CD14-positive monocyte (primary cell): ENCODE results near the gene CRTC1. TPM values are rescaled to one million over a fixed set of nuclear protein-coding genes. Genes with fewer than 3 reads are reported as not detected.

Source experiments
- DNase-seq, 3 donors: peaks; one replicate each; pipeline ENCODE4 v3.0.0-alpha.2; 2011 to 2022
- H2AFZ ChIP-seq: 2 replicates; pipeline ENCODE4 v1.6.0; 2012; ENCODE audit warnings: mild to moderate bottlenecking, low read depth, low read length, inconsistent platforms; ENCODE audit not compliant: insufficient read depth, poor library complexity, severe bottlenecking
- H3K27ac ChIP-seq, 2 donors: 1 replicate in 1 of 2; 2 replicates in 1 of 2; pipeline ENCODE4 v1.5.1; 2012 to 2013; ENCODE audit warnings: low read length in 2 of 2, control low read depth in 1 of 2, inconsistent platforms in 1 of 2, low read depth in 1 of 2, mild to moderate bottlenecking in 1 of 2
- H3K27me3 ChIP-seq, 2 donors: one replicate each; pipeline versions ENCODE4 v1.6.0 to v1.6.1; 2011 to 2013; ENCODE audit warnings: low read length in 2 of 2; ENCODE audit not compliant: control insufficient read depth in 2 of 2, insufficient read depth in 2 of 2
- H3K36me3 ChIP-seq, 2 donors: replicated peaks in 1 of 2; 1 replicate in 1 of 2; 2 replicates in 1 of 2; pipeline versions ENCODE4 v1.5.1 to v1.6.1; 2012 to 2013; ENCODE audit warnings: low read length in 2 of 2, control low read depth in 1 of 2, inconsistent platforms in 1 of 2, mild to moderate bottlenecking in 1 of 2; ENCODE audit not compliant: insufficient read depth in 2 of 2, control insufficient read depth in 1 of 2
- H3K4me1 ChIP-seq, 2 donors: 1 replicate in 1 of 2; 2 replicates in 1 of 2; pipeline versions ENCODE4 v1.5.1 to v1.6.1; 2012 to 2013; ENCODE audit warnings: low read length in 2 of 2, control low read depth in 1 of 2, inconsistent platforms in 1 of 2, mild to moderate bottlenecking in 1 of 2, moderate library complexity in 1 of 2; ENCODE audit not compliant: insufficient read depth in 2 of 2, control insufficient read depth in 1 of 2
- H3K4me2 ChIP-seq: replicated peaks from 2 replicates; pipeline ENCODE3; 2012; ENCODE audit warnings: low read length, moderate library complexity, mild to moderate bottlenecking; ENCODE audit not compliant: poor library complexity, severe bottlenecking; ENCODE audit errors: extremely low read depth
- H3K4me3 ChIP-seq, 3 experiments: fragments of 200-600 bp in 1 of 3; sonication (generic) in 1 of 3; replicated peaks in 1 of 3; 1 replicate in 2 of 3; 2 replicates in 1 of 3; pipeline ENCODE4 v1.5.1; 2011 to 2013; ENCODE audit warnings: low read length in 3 of 3, mild to moderate bottlenecking in 3 of 3, control low read depth in 2 of 3, low read depth in 2 of 3, inconsistent platforms in 1 of 3, moderate library complexity in 1 of 3
- H3K79me2 ChIP-seq: 2 replicates; pipeline ENCODE4 v1.6.0; 2012; ENCODE audit warnings: mild to moderate bottlenecking, control low read depth, inconsistent platforms, low read length, moderate library complexity; ENCODE audit not compliant: insufficient read depth
- H3K9ac ChIP-seq: 2 replicates; pipeline ENCODE4 v1.6.0; 2017; ENCODE audit warnings: low read length, mild to moderate bottlenecking; ENCODE audit not compliant: insufficient read depth, poor library complexity, severe bottlenecking
- H3K9me3 ChIP-seq, 2 donors: replicated peaks in 1 of 2; 1 replicate in 1 of 2; 2 replicates in 1 of 2; pipeline versions ENCODE4 v1.5.1 to v1.6.1; 2012 to 2013; ENCODE audit warnings: low read length in 2 of 2, control low read depth in 1 of 2; ENCODE audit not compliant: control insufficient read depth in 1 of 2, insufficient read depth in 1 of 2
- H4K20me1 ChIP-seq: 2 replicates; pipeline ENCODE4 v1.6.0; 2012; ENCODE audit warnings: mild to moderate bottlenecking, low read length, control low read depth, moderate library complexity; ENCODE audit not compliant: insufficient read depth
- H3K27ac Mint-ChIP-seq, 7 donors: one replicate each; pipeline ENCODE4 v1.8.0; 2020; ENCODE audit warnings: mild to moderate bottlenecking in 7 of 7, mixed read lengths in 7 of 7, moderate library complexity in 6 of 7, inconsistent platforms in 2 of 7
- H3K27me3 Mint-ChIP-seq, 3 donors: one replicate each; pipeline ENCODE4 v1.8.0; 2021 to 2022; ENCODE audit warnings: low read depth in 3 of 3, mild to moderate bottlenecking in 3 of 3, mixed read lengths in 3 of 3, moderate library complexity in 3 of 3, inconsistent platforms in 1 of 3
- H3K36me3 Mint-ChIP-seq, 2 donors: one replicate each; pipeline ENCODE4 v1.8.0; 2020; ENCODE audit warnings: mixed read lengths in 2 of 2, inconsistent platforms in 1 of 2, mild to moderate bottlenecking in 1 of 2
- H3K4me1 Mint-ChIP-seq: one replicate; pipeline ENCODE4 v1.8.0; 2020; ENCODE audit warnings: mild to moderate bottlenecking, mixed read lengths
- H3K4me3 Mint-ChIP-seq, 2 donors: one replicate each; pipeline ENCODE4 v1.8.0; 2020; ENCODE audit warnings: mild to moderate bottlenecking in 2 of 2, mixed read lengths in 2 of 2, moderate library complexity in 1 of 2
- H3K9me3 Mint-ChIP-seq, 7 donors: one replicate each; pipeline ENCODE4 v1.8.0; 2020 to 2022; ENCODE audit warnings: mixed read lengths in 7 of 7, mild to moderate bottlenecking in 6 of 7, moderate library complexity in 6 of 7, inconsistent platforms in 2 of 7
- CTCF ChIP-seq: fragments of 200-600 bp; IDR thresholded peaks from one replicate; pipeline ENCODE4 v1.8.0; 2022; ENCODE audit warnings: antibody characterized with exemption, mild to moderate bottlenecking
- WGBS: methylation state at CpG from one replicate; pipeline ENCODE4 v1.1.5; 2013; ENCODE audit warnings: missing lambda C conversion rate; ENCODE audit not compliant: insufficient coverage; 5-methylcytosine and 5-hydroxymethylcytosine counted together
- intact Hi-C, 2 donors: fragments of 100-400 bp; cut with micrococcal nuclease; formaldehyde crosslinking; loops; one replicate each; pipeline versions ENCODE4 v1.15.0 to v1.15.1; 2023
- polyA minus RNA-seq: library from RNA; depleted of rRNA, polyadenylated mRNA; stranded (reverse); fragments of >200 nt; gene quantifications from 2 replicates; pipeline ENCODE4 v1.2.3, GENCODE V29; 2012
- polyA plus RNA-seq, 3 donors: library from polyadenylated mRNA; depleted of rRNA in 1 of 3; unstranded in 2 of 3; stranded (reverse) in 1 of 3; fragments of 300-500 nt in 2 of 3; fragments of >200 nt in 1 of 3; fragmentation: Illumina TruSeq in 2 of 3; gene quantifications; 1 replicate in 2 of 3; 2 replicates in 1 of 3; pipeline ENCODE4 v1.2.3, GENCODE V29; 2012 to 2021
- total RNA-seq, 12 experiments: library from RNA in 1 of 12; stranded (reverse) in 1 of 12; fragments of 120-200 nt in 1 of 12; gene quantifications; one replicate each; pipeline ENCODE4 v1.2.4 and lab custom pipeline; 2013 to 2026; ENCODE audit warnings: mixed read lengths in 6 of 12, inconsistent platforms in 1 of 12

Gene CRTC1
- total RNA-seq (2013) = 2.6 TPM
- 1 to 10 TPM in 1 of 3 donors, under 1 TPM in 2; 0.28 to 9.2 (median 0.55) TPM for polyA plus RNA-seq
- polyA minus RNA-seq = 5.1 and 5.7 TPM in 2 replicates
- 5.3 to 23.0 (median 10.0) reads per million in 11 experiments for total RNA-seq (lab: John Stamatoyannopoulos, UW)

- H3K36me3 ChIP-seq = no peaks in the 10 kb centered on the region
- intact Hi-C loops = no loop called here
- DNase-seq = peak; percentile 79 to 85 (median 79)
- peak within 1 kb of the TSS; percentile 81 to 97 (median 93) for H3K27ac Mint-ChIP-seq
- peaks cover 3% of the 10 kb centered on the region in 2 donors for H3K36me3 Mint-ChIP-seq
- H3K4me1 Mint-ChIP-seq = peaks cover 58% of the 10 kb centered on the region
- peak within 1 kb of the TSS; percentile 55 to 76 (median 74) for H3K4me3 ChIP-seq
- H3K79me2 ChIP-seq = peaks cover 46% of the 10 kb centered on the region
- WGBS = 1% methylated on average over 65 of the region's 93 CpGs
- H3K27ac ChIP-seq = peak within 1 kb of the TSS; percentile 35 to 76
- no peaks in the 10 kb centered on the region for H3K9me3 Mint-ChIP-seq
- peaks cover 2% of the 10 kb centered on the region in 3 donors for H3K27me3 Mint-ChIP-seq
- H4K20me1 ChIP-seq = peaks cover 20% of the 10 kb centered on the region
- H2AFZ ChIP-seq = peak within 1 kb of the TSS; percentile 78
- no peaks in the 10 kb centered on the region for H3K27me3 ChIP-seq
- H3K4me2 ChIP-seq = peak within 1 kb of the TSS; percentile 92
- TF ChIP-seq CTCF = no peak
- no peaks in the 10 kb centered on the region for H3K9me3 ChIP-seq
- peak within 1 kb of the TSS; percentile 53 for H3K9ac ChIP-seq
- H3K4me1 ChIP-seq = peaks cover 54 to 71% of the 10 kb centered on the region in 2 donors
- peak within 1 kb of the TSS; percentile 86 to 95 for H3K4me3 Mint-ChIP-seq
Observed at GRCh38 chr19:18683109-18683957, at the start of gene CRTC1. TSS of gene CRTC1 (plus strand) at chr19:18683680. CDS start at chr19:18683703, 23 bp downstream.

GRCh38 chr19:18634612-18635297 is 48.7 kb upstream of the CRTC1 start:
- peaks cover 25% of the 10 kb centered on the region for H3K4me1 Mint-ChIP-seq
- no peaks in the 10 kb centered on the region for H3K36me3 Mint-ChIP-seq
- Histone ChIP-seq H3K36me3 (no peaks in the 10 kb centered on the region), H3K27me3 (peaks cover 0 to 3% of the 10 kb centered on the region in 2 donors), H3K4me3 (no peak overlapping the region), H3K79me2 (peaks cover 19% of the 10 kb centered on the region), H3K9ac (no peak overlapping the region), H3K27ac (no peak overlapping the region), H3K4me1 (peaks cover 11 to 26% of the 10 kb centered on the region in 2 donors), H3K4me2 (no peak overlapping the region), H4K20me1 (no peaks in the 10 kb centered on the region), H3K9me3 (no peaks in the 10 kb centered on the region), H2AFZ (no peak overlapping the region)
- peak overlapping the region in 1 of 7 donors; percentile 10 for H3K27ac Mint-ChIP-seq
- H3K9me3 Mint-ChIP-seq = peaks cover 0 to 3% (median 0%) of the 10 kb centered on the region in 7 donors
- peak overlapping the region in 1 of 2 donors; percentile 1 for H3K4me3 Mint-ChIP-seq
- H3K27me3 Mint-ChIP-seq = peaks cover 5 to 19% (median 18%) of the 10 kb centered on the region in 3 donors
- intact Hi-C loops = loop anchor here in 1 of 2 donors (5.0 kb wide), 1 partner anchor 43 kb away; no protein-coding TSS in a partner anchor
- DNase-seq = no peak
- TF ChIP-seq CTCF = no peak
- 78% methylated on average over 11 of the region's 12 CpGs for WGBS
